A549 (cell line): ENCODE data around the gene ARHGEF16. TPM values are rescaled to one million over a fixed set of nuclear protein-coding genes. Genes with fewer than 3 reads are reported as not detected.

Experiments used
- ATAC-seq, 2 experiments: fragments of 200-7000 bp in 1 of 2; fragments of >200 bp in 1 of 2; cut with Nextera tagmentation in 1 of 2; cut with Tn5 transposase in 1 of 2; 3 replicates each; pipeline versions ENCODE4 v1.8.0 to v1.9.1; 2018 to 2020; ENCODE audit warnings: mild to moderate bottlenecking in 1 of 2, moderate library complexity in 1 of 2
- CTCF ChIA-PET: fragments of 300-600 bp; sonication (Branson Sonifier 250); formaldehyde crosslinking; extraction: SDS; loops from one replicate; lab custom pipeline; 2021; ENCODE audit warnings: antibody characterized with exemption, inconsistent platforms; lab: Yijun Ruan, JAX
- POLR2A ChIA-PET: fragments of 350-600 bp; formaldehyde crosslinking; extraction: SDS; loops from one replicate; lab custom pipeline; 2021; ENCODE audit warnings: antibody characterized with exemption, inconsistent platforms; lab: Yijun Ruan, JAX
- DNase-seq, 2 experiments: peaks; one replicate each; pipeline versions ENCODE4 v3.0.0 to v3.0.0-alpha.2; 2011 to 2016; ENCODE audit warnings: low read depth in 1 of 2, low spot score in 1 of 2
- FAIRE-seq: peaks from 2 replicates; lab custom pipeline; 2011; peaks lifted over from hg19 to GRCh38; lab: Jason Lieb, UNC
- H3K27ac ChIP-seq, 2 experiments: fragments of >200 bp; sonication (Bioruptor Twin); formaldehyde crosslinking; 3 replicates each; pipeline ENCODE4 v1.5.1; 2016 to 2017
- H3K4me1 ChIP-seq: fragments of >200 bp; sonication (Bioruptor Twin); formaldehyde crosslinking; 3 replicates; pipeline ENCODE4 v1.6.1; 2016
- H3K4me2 ChIP-seq: fragments of >200 bp; sonication (Bioruptor Twin); formaldehyde crosslinking; 3 replicates; pipeline ENCODE4 v1.6.1; 2016
- H3K4me3 ChIP-seq: fragments of >200 bp; sonication (Bioruptor Twin); formaldehyde crosslinking; 3 replicates; pipeline ENCODE4 v1.5.1; 2016
- H3K9me3 ChIP-seq: fragments of >200 bp; sonication (Bioruptor Twin); formaldehyde crosslinking; 3 replicates; pipeline ENCODE4 v1.6.1; 2016
- BHLHE40 ChIP-seq: IDR thresholded peaks from 2 replicates; pipeline ENCODE4 v1.6.1; 2012; ENCODE audit warnings: low read depth, low read length, inconsistent platforms
- CBX2 ChIP-seq: fragments of 200-600 bp; sonication (generic); IDR thresholded peaks from 2 replicates; pipeline ENCODE4 v1.6.1; 2016; ENCODE audit warnings: low read depth, mild to moderate bottlenecking, borderline replicate concordance
- CBX8 ChIP-seq: fragments of 200-600 bp; sonication (generic); IDR thresholded peaks from 2 replicates; pipeline ENCODE4 v1.6.1; 2016
- CHD2 ChIP-seq: fragments of 150-350 bp; IDR thresholded peaks from 2 replicates; pipeline ENCODE4 v1.6.1; 2014; ENCODE audit warnings: low read length; ENCODE audit not compliant: partially characterized antibody
- CTCF ChIP-seq: fragments of >200 bp; sonication (Bioruptor Twin); formaldehyde crosslinking; IDR thresholded peaks from 3 replicates; pipeline ENCODE4 v1.5.1; 2016
- EHF ChIP-seq: fragments of 250-450 bp; sonication (Bioruptor Pico); IDR thresholded peaks from 2 replicates; pipeline ENCODE4 v1.5.0; 2020; ENCODE audit warnings: mild to moderate bottlenecking
- EHMT2 ChIP-seq: fragments of 200-600 bp; sonication (generic); IDR thresholded peaks from 2 replicates; pipeline ENCODE4 v1.6.1; 2016; ENCODE audit warnings: antibody characterized with exemption, low read depth, mild to moderate bottlenecking, moderate library complexity
- FOSB ChIP-seq: fragments of 250-450 bp; sonication (Bioruptor Pico); IDR thresholded peaks from 2 replicates; pipeline ENCODE4 v1.5.0; 2020; ENCODE audit warnings: mild to moderate bottlenecking, moderate library complexity
- FOXS1 ChIP-seq: fragments of 250-450 bp; sonication (Bioruptor Pico); IDR thresholded peaks from 2 replicates; pipeline ENCODE4 v1.5.0; 2020; ENCODE audit warnings: mild to moderate bottlenecking, moderate library complexity
- GATA3 ChIP-seq: IDR thresholded peaks from 2 replicates; pipeline ENCODE4 v1.6.1; 2012; ENCODE audit warnings: borderline replicate concordance
- HDAC2 ChIP-seq: fragments of 200-600 bp; sonication (generic); IDR thresholded peaks from 2 replicates; pipeline ENCODE4 v1.6.1; 2016
- HOXA7 ChIP-seq: fragments of 250-450 bp; sonication (Bioruptor Pico); IDR thresholded peaks from 2 replicates; pipeline ENCODE4 v1.5.0; 2020; ENCODE audit warnings: mild to moderate bottlenecking, moderate library complexity
- JUNB ChIP-seq: fragments of >200 bp; sonication (Bioruptor Twin); formaldehyde crosslinking; IDR thresholded peaks from 2 replicates; pipeline ENCODE4 v1.6.1; 2016
- KDM5A ChIP-seq: fragments of 200-600 bp; sonication (generic); IDR thresholded peaks from 2 replicates; pipeline ENCODE4 v1.6.1; 2016; ENCODE audit warnings: antibody characterized with exemption, mild to moderate bottlenecking
- MAFK ChIP-seq: fragments of 450-650 bp; IDR thresholded peaks from 2 replicates; pipeline ENCODE4 v1.6.1; 2014; ENCODE audit not compliant: partially characterized antibody
- MAX ChIP-seq: IDR thresholded peaks from 2 replicates; pipeline ENCODE4 v1.6.1; 2012
- NFE2L2 ChIP-seq: fragments of 150-350 bp; conservative IDR thresholded peaks from 2 replicates; pipeline ENCODE4 v1.6.1; 2014; ENCODE audit warnings: low read length
- PHF8 ChIP-seq: fragments of 200-600 bp; sonication (generic); IDR thresholded peaks from 2 replicates; pipeline ENCODE4 v1.6.1; 2016; ENCODE audit warnings: low read depth, mild to moderate bottlenecking, antibody characterized with exemption, moderate library complexity, borderline replicate concordance
- POLR2AphosphoS2 ChIP-seq: conservative IDR thresholded peaks from 2 replicates; pipeline ENCODE4 v1.6.1; 2012; ENCODE audit warnings: low read length, improper control_type of control experiment, inconsistent platforms
- RARB ChIP-seq: fragments of 250-450 bp; sonication (Bioruptor Pico); IDR thresholded peaks from 2 replicates; pipeline ENCODE4 v1.8.0; 2021; ENCODE audit warnings: mild to moderate bottlenecking, moderate library complexity
- RCOR1 ChIP-seq: fragments of 150-350 bp; IDR thresholded peaks from 2 replicates; pipeline ENCODE4 v1.6.1; 2014; ENCODE audit warnings: antibody characterized with exemption, low read length, low read depth
- SREBF2 ChIP-seq: fragments of 450-650 bp; IDR thresholded peaks from 2 replicates; pipeline ENCODE4 v1.6.1; 2014; ENCODE audit warnings: mild to moderate bottlenecking, moderate library complexity
- TFCP2L1 ChIP-seq: fragments of 250-450 bp; sonication (Bioruptor Pico); IDR thresholded peaks from 2 replicates; pipeline ENCODE4 v1.5.0; 2021; ENCODE audit warnings: mild to moderate bottlenecking
- ZFP36 ChIP-seq: fragments of 450-650 bp; IDR thresholded peaks from 2 replicates; pipeline ENCODE4 v1.6.1; 2014; ENCODE audit warnings: borderline replicate concordance; ENCODE audit not compliant: partially characterized antibody
- WGBS: methylation state at CpG from one replicate; pipeline ENCODE4 v1.1.6; 2017; ENCODE audit errors: missing lambda C conversion rate; 5-methylcytosine and 5-hydroxymethylcytosine counted together
- polyA plus RNA-seq, 4 experiments: library from polyadenylated mRNA; depleted of rRNA in 3 of 4; stranded (reverse); fragments of >200 nt; fragmentation: RNase III in 1 of 4; extraction: RNeasy Plus Mini Kit Qiagen cat#74134 plus additional on column Dnase treatment in 1 of 4; gene quantifications; 2 replicates in 3 of 4; 3 replicates in 1 of 4; pipeline ENCODE4 v1.2.3, GENCODE V29; 2011 to 2017

The ARHGEF16 gene
- polyA plus RNA-seq, 2 of the 4 experiments (the other 2 are of a cell fraction) = 1.4 to 3.2 TPM

- no peak overlapping the region for H3K4me2 ChIP-seq
- POLR2A ChIA-PET = no interaction called here
- no peak for ATAC-seq
These were observed 68.2 kb downstream of the ARHGEF16 start for GRCh38 chr1:3522564-3523265.

GRCh38 chr1:3523980-3524379 lies 69.5 kb downstream of the ARHGEF16 start:
- H3K9me3 ChIP-seq = no peaks in the 10 kb centered on the region
- ATAC-seq = no peak
- no peak for TF ChIP-seq RARB (CRISPR knock-in tag)
- TF ChIP-seq PHF8 = no peak
- TF ChIP-seq BHLHE40 = no peak
- TF ChIP-seq CHD2 = no peak
- no peak for TF ChIP-seq CTCF
- no peak for TF ChIP-seq FOXS1 (CRISPR knock-in tag)
- no peak for TF ChIP-seq JUNB
- H3K4me1 ChIP-seq = no peaks in the 10 kb centered on the region
- no peak overlapping the region for H3K4me3 ChIP-seq
- no peak overlapping the region for H3K4me2 ChIP-seq
- ChIA-PET CTCF (interaction anchor here (1.1 kb wide), 1 partner anchor 42 kb away, joined by 3 read pairs; no protein-coding TSS in a partner anchor), POLR2A (no interaction called here)
- FAIRE-seq = no peak
- no peak for DNase-seq
- WGBS = 100% methylated on average over 1 of the region's 13 CpGs
- H3K27ac ChIP-seq = no peak overlapping the region

More at GRCh38 chr1:3522564-3523265, 68.2 kb downstream of the ARHGEF16 start:
- Histone ChIP-seq H3K4me3 (no peak overlapping the region), H3K9me3 (no peaks in the 10 kb centered on the region), H3K4me1 (no peaks in the 10 kb centered on the region), H3K27ac (no peak overlapping the region)
- CTCF ChIA-PET = interaction anchor here (1.1 kb wide), 1 partner anchor 43 kb away, joined by 3 read pairs; no protein-coding TSS in a partner anchor
- no peak for DNase-seq
- WGBS = 86% methylated on average over 8 of the region's 19 CpGs
- FAIRE-seq = no peak
- TF ChIP-seq CHD2 (no peak), KDM5A (no peak), MAFK (no peak), TFCP2L1 (CRISPR knock-in tag) (no peak), EHMT2 (no peak), CBX8 (no peak), GATA3 (no peak), HOXA7 (CRISPR knock-in tag) (no peak), RCOR1 (no peak), CBX2 (no peak), FOSB (CRISPR knock-in tag) (no peak), SREBF2 (no peak), MAX (no peak), CTCF (no peak), POLR2AphosphoS2 (no peak), EHF (CRISPR knock-in tag) (no peak), HDAC2 (no peak), ZFP36 (no peak), NFE2L2 (no peak)
